Measurements from ENCODE around the gene NEGR1.

DNA sequence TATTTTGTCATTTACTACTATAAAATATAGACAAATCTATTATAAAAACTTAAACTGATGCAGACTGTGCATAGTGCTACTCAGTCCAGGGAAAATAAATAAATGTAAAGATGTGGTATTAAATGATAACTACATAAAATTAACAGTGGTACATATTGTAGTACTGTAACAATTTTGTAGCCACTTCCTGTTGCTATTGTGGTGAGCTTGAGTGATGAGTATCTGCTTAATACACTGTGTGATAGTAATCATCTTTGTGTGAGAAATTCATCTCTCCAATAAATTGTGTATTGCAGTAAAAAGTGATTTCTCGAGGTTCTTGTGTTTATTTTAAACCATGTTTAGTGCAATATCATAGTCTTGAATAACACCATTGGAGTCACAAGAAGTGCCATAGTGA is 848.1 kb downstream of the NEGR1 start:
- TF ChIP-seq, protein P1, sequence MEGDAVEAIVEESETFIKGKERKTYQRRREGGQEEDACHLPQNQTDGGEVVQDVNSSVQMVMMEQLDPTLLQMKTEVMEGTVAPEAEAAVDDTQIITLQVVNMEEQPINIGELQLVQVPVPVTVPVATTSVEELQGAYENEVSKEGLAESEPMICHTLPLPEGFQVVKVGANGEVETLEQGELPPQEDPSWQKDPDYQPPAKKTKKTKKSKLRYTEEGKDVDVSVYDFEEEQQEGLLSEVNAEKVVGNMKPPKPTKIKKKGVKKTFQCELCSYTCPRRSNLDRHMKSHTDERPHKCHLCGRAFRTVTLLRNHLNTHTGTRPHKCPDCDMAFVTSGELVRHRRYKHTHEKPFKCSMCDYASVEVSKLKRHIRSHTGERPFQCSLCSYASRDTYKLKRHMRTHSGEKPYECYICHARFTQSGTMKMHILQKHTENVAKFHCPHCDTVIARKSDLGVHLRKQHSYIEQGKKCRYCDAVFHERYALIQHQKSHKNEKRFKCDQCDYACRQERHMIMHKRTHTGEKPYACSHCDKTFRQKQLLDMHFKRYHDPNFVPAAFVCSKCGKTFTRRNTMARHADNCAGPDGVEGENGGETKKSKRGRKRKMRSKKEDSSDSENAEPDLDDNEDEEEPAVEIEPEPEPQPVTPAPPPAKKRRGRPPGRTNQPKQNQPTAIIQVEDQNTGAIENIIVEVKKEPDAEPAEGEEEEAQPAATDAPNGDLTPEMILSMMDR (conservative IDR thresholded peaks at IDR 0.05; ENCODE audit: low read length) = no peak
- no peak for TF ChIP-seq EZH2phosphoT487 (IDR thresholded peaks at IDR 0.05; ENCODE audit: borderline replicate concordance)

Data from Loucy (cell line).